ENCODE results near the gene PAPPA. TPM values are rescaled to one million over a fixed set of nuclear protein-coding genes. Genes with fewer than 3 reads are reported as not detected.

PAPPA gene
- polyA plus RNA-seq, 1 of the 3 experiments (the other 2 are of a cell fraction): 44.5 TPM

GRCh38 chr9:116276196-116276493 lies 122.6 kb downstream of the PAPPA start:
- no peak overlapping the region for H3K4me3 ChIP-seq (ENCODE audit: low read depth in 2 of 2, low read length in 1 of 2)
- H3K27ac ChIP-seq (ENCODE audit: low read depth in 2 of 2, low read length in 1 of 2): peak overlapping the region in 1 of 2 experiments; percentile 83; a peak in 2 of 4 replicates
- TF ChIP-seq POLR2AphosphoS5 (IDR thresholded peaks at IDR 0.05; ENCODE audit: low read depth, low read length): no peak
- TF ChIP-seq IRF3 (IDR thresholded peaks at IDR 0.05; ENCODE audit: low read depth, low read length): no peak
- TF ChIP-seq NRF1 (IDR thresholded peaks at IDR 0.05; ENCODE audit: low read depth, low read length): no peak
- TF ChIP-seq FOXM1 (IDR thresholded peaks at IDR 0.05; ENCODE audit: low read depth): no peak
- no peak for TF ChIP-seq RAD21 (IDR thresholded peaks at IDR 0.05; ENCODE audit: low read length)
- no peak for TF ChIP-seq USF1 (IDR thresholded peaks at IDR 0.05; ENCODE audit: borderline replicate concordance, low read depth)
- no peak for TF ChIP-seq TAF1 (IDR thresholded peaks at IDR 0.05; ENCODE audit: borderline replicate concordance, low read depth, low read length)
- no peak for TF ChIP-seq SMC3 (IDR thresholded peaks at IDR 0.05; ENCODE audit: low read depth, low read length)
- TF ChIP-seq MAX (IDR thresholded peaks at IDR 0.05; ENCODE audit: low read depth): no peak
- ChIA-PET POLR2A (no interaction called here), CTCF (no interaction called here)
- H3K9ac ChIP-seq: peak overlapping the region; percentile 15; the same call in 1 of the 2 replicates
- H3K79me2 ChIP-seq (ENCODE audit: insufficient read depth): peaks cover 39% of the 10 kb centered on the region; the same call in 1 of the 2 replicates
- H3K27me3 ChIP-seq (ENCODE audit: insufficient read depth): no peaks in the 10 kb centered on the region
- DNase-seq: no peak
- H3K4me2 ChIP-seq: peak overlapping the region; percentile 32; the same call in 1 of the 2 replicates
- no peak overlapping the region for H2AFZ ChIP-seq (ENCODE audit: low read depth)
- H4K20me1 ChIP-seq (ENCODE audit: insufficient read depth): no peaks in the 10 kb centered on the region
- H3K9me3 ChIP-seq: no peaks in the 10 kb centered on the region
- peaks cover 0 to 48% of the 10 kb centered on the region in 2 experiments; a peak in 1 of 4 replicates for H3K4me1 ChIP-seq (ENCODE audit: control insufficient read depth in 1 of 2, insufficient read depth in 2 of 2, low read depth in 1 of 2, low read length in 1 of 2)
- peaks cover 75% of the 10 kb centered on the region for H3F3A ChIP-seq (replicated peaks; ENCODE audit: insufficient read depth)
- no peaks in the 10 kb centered on the region for H3K9me2 ChIP-seq
- peaks cover 26 to 68% of the 10 kb centered on the region in 2 experiments for H3K36me3 ChIP-seq (replicated peaks in 1 of 2; ENCODE audit: control insufficient read depth in 1 of 2, insufficient read depth in 2 of 2, low read length in 1 of 2)

- Histone ChIP-seq H3K4me2 (peak overlapping the region; percentile 32; the same call in 1 of the 2 replicates), H3K9me2 (no peaks in the 10 kb centered on the region), H2AFZ (ENCODE audit: low read depth) (no peak overlapping the region), H3F3A (replicated peaks; ENCODE audit: insufficient read depth) (peaks cover 78% of the 10 kb centered on the region), H3K4me3 (ENCODE audit: low read depth in 2 of 2, low read length in 1 of 2) (no peak overlapping the region), H3K4me1 (ENCODE audit: control insufficient read depth in 1 of 2, insufficient read depth in 2 of 2, low read depth in 1 of 2, low read length in 1 of 2) (peaks cover 0 to 48% of the 10 kb centered on the region in 2 experiments; a peak in 1 of 4 replicates), H3K27me3 (ENCODE audit: insufficient read depth) (no peaks in the 10 kb centered on the region), H3K79me2 (ENCODE audit: insufficient read depth) (peaks cover 39% of the 10 kb centered on the region), H3K36me3 (replicated peaks in 1 of 2; ENCODE audit: control insufficient read depth in 1 of 2, insufficient read depth in 2 of 2, low read length in 1 of 2) (peaks cover 23 to 68% of the 10 kb centered on the region in 2 experiments), H4K20me1 (ENCODE audit: insufficient read depth) (no peaks in the 10 kb centered on the region), H3K9me3 (no peaks in the 10 kb centered on the region), H3K9ac (peak overlapping the region; percentile 14; the same call in 1 of the 2 replicates), H3K27ac (ENCODE audit: low read depth in 2 of 2, low read length in 1 of 2) (peak overlapping the region in 1 of 2 experiments; percentile 83; a peak in 2 of 4 replicates)
- no peak for TF ChIP-seq TAF1 (IDR thresholded peaks at IDR 0.05; ENCODE audit: borderline replicate concordance, low read depth, low read length)
- TF ChIP-seq IRF3 (IDR thresholded peaks at IDR 0.05; ENCODE audit: low read depth, low read length): no peak
- no peak for TF ChIP-seq MAX (IDR thresholded peaks at IDR 0.05; ENCODE audit: low read depth)
- DNase-seq: no peak
- ChIA-PET CTCF (no interaction called here), POLR2A (no interaction called here)
- WGBS (ENCODE audit: low lambda C conversion rate): 90% methylated on average over 10 of the region's 10 CpGs
Measured at GRCh38 chr9:116276651-116277121, 123.1 kb downstream of the PAPPA start.
